Caco-2 (cell line): ENCODE results near the gene TMEM30A. TPM values are rescaled to one million over a fixed set of nuclear protein-coding genes. Genes with fewer than 3 reads are reported as not detected.

Experiments
- BruUV-seq: library from RNA; stranded (reverse); fragments of 400-500 nt; replicated peaks from 2 replicates; lab custom pipeline; 2021; lab: Mats Ljungman, UMichigan
- CTCF ChIA-PET: fragments of 300-600 bp; sonication (Branson Sonifier 250); formaldehyde crosslinking; loops from one replicate; lab custom pipeline; 2022; ENCODE audit warnings: antibody characterized with exemption; lab: Charles Lee
- POLR2A ChIA-PET: fragments of 300-600 bp; sonication (Branson Sonifier 250); formaldehyde crosslinking; loops from one replicate; lab custom pipeline; 2022; ENCODE audit warnings: antibody characterized with exemption; lab: Charles Lee
- DNase-seq, 2 experiments: peaks; one replicate each; pipeline versions ENCODE4 v3.0.0 to v3.0.0-alpha.2; 2020 to 2022
- H3K27me3 ChIP-seq: replicated peaks from 2 replicates; pipeline ENCODE4 v1.6.0; 2011; ENCODE audit warnings: low read length; ENCODE audit not compliant: control insufficient read depth, insufficient read depth
- H3K36me3 ChIP-seq: 2 replicates; pipeline ENCODE4 v1.5.1; 2011; ENCODE audit warnings: low read length; ENCODE audit not compliant: control insufficient read depth, insufficient read depth
- H3K4me1 ChIP-seq: fragments of 250-450 bp; sonication (Bioruptor Pico); 2 replicates; pipeline ENCODE4 v1.5.1; 2020; ENCODE audit warnings: mild to moderate bottlenecking
- H3K4me3 ChIP-seq: 2 replicates; pipeline ENCODE4 v1.5.1; 2011; ENCODE audit warnings: low read depth, mild to moderate bottlenecking, control low read depth, low read length
- H3K9me3 ChIP-seq: fragments of 250-450 bp; sonication (Bioruptor Pico); 2 replicates; pipeline ENCODE4 v1.5.1; 2020; ENCODE audit warnings: mild to moderate bottlenecking, moderate library complexity
- H3K27ac Mint-ChIP-seq: one replicate; pipeline ENCODE4 v1.8.0; 2022; ENCODE audit warnings: mixed read lengths; ENCODE audit not compliant: unreplicated experiment
- H3K27me3 Mint-ChIP-seq: one replicate; pipeline ENCODE4 v1.8.0; 2022; ENCODE audit warnings: mixed read lengths; ENCODE audit not compliant: insufficient read depth, unreplicated experiment
- H3K36me3 Mint-ChIP-seq: one replicate; pipeline ENCODE4 v1.8.0; 2022; ENCODE audit warnings: mild to moderate bottlenecking, mixed read lengths; ENCODE audit not compliant: insufficient read depth, unreplicated experiment
- H3K4me1 Mint-ChIP-seq: one replicate; pipeline ENCODE4 v1.8.0; 2022; ENCODE audit warnings: low read depth, mixed read lengths; ENCODE audit not compliant: unreplicated experiment
- H3K4me3 Mint-ChIP-seq: one replicate; pipeline ENCODE4 v1.8.0; 2022; ENCODE audit warnings: mild to moderate bottlenecking, moderate library complexity, mixed read lengths; ENCODE audit not compliant: unreplicated experiment
- H3K9me3 Mint-ChIP-seq: one replicate; pipeline ENCODE4 v1.8.0; 2022; ENCODE audit warnings: mixed read lengths; ENCODE audit not compliant: unreplicated experiment
- CTCF ChIP-seq, 2 experiments: fragments of 200-600 bp in 1 of 2; IDR thresholded peaks; 1 replicate in 1 of 2; 2 replicates in 1 of 2; pipeline versions ENCODE4 v1.5.1 to v1.8.0; 2011 to 2022; ENCODE audit warnings: antibody characterized with exemption in 1 of 2, control low read depth in 1 of 2, inconsistent platforms in 1 of 2, low read depth in 1 of 2, low read length in 1 of 2, mild to moderate bottlenecking in 1 of 2, moderate library complexity in 1 of 2; ENCODE audit not compliant: insufficient read depth in 1 of 2, severe bottlenecking in 1 of 2, unreplicated experiment in 1 of 2
- intact Hi-C: fragments of 100-400 bp; cut with micrococcal nuclease; formaldehyde crosslinking; loops from one replicate; pipeline ENCODE4 v1.10.0; 2022; ENCODE audit not compliant: unreplicated experiment
- total RNA-seq: library from RNA; stranded (reverse); gene quantifications from 2 replicates; pipeline ENCODE4 v1.2.3, GENCODE V29; 2022

The TMEM30A gene
- total RNA-seq, 1 experiment from 2014 or later, result 55.8 TPM

- no TSS peak for BruUV-seq
Measured at GRCh38 chr6:75213112-75213511, 71.5 kb downstream of the TMEM30A start.

GRCh38 chr6:75211920-75212590 is 72.5 kb downstream of the TMEM30A start:
- Histone ChIP-seq H3K27me3 (no peaks in the 10 kb centered on the region), H3K36me3 (no peaks in the 10 kb centered on the region), H3K4me1 (peaks cover 8% of the 10 kb centered on the region), H3K9me3 (no peaks in the 10 kb centered on the region), H3K4me3 (no peak overlapping the region)
- no peak overlapping the region for H3K4me3 Mint-ChIP-seq
- peak overlapping the region; percentile 8 for H3K27ac Mint-ChIP-seq
- intact Hi-C loops, result loop anchor here (1.0 kb wide), 1 partner anchor 1242 kb away; no protein-coding TSS in a partner anchor
- POLR2A ChIA-PET, result no interaction called here
- no peaks in the 10 kb centered on the region for H3K9me3 Mint-ChIP-seq
- peak; percentile 35 to 56 for DNase-seq
- CTCF ChIA-PET, result interaction anchor here (0.6 to 1.0 kb wide), 2 partner anchors 334 to 1558 kb away, joined by 4 to 5 read pairs; no protein-coding TSS in a partner anchor
- no TSS peak for BruUV-seq
- H3K4me1 Mint-ChIP-seq, result peaks cover 8% of the 10 kb centered on the region
- no peaks in the 10 kb centered on the region for H3K36me3 Mint-ChIP-seq
- H3K27me3 Mint-ChIP-seq, result no peaks in the 10 kb centered on the region
- TF ChIP-seq CTCF (IDR thresholded peaks at IDR 0.05; ENCODE audit: insufficient read depth in 1 of 2, low read depth in 1 of 2, low read length in 1 of 2, severe bottlenecking in 1 of 2, unreplicated experiment in 1 of 2), result no peak

More at GRCh38 chr6:75213112-75213511, 71.5 kb downstream of the TMEM30A start:
- no peak overlapping the region for H3K27ac Mint-ChIP-seq
- no peaks in the 10 kb centered on the region for H3K9me3 Mint-ChIP-seq
- H3K27me3 Mint-ChIP-seq, result peaks cover 3% of the 10 kb centered on the region
- ChIA-PET CTCF (no interaction called here), POLR2A (no interaction called here)
- Histone ChIP-seq H3K27me3 (no peaks in the 10 kb centered on the region), H3K4me1 (peaks cover 8% of the 10 kb centered on the region), H3K9me3 (no peaks in the 10 kb centered on the region), H3K4me3 (no peak overlapping the region), H3K36me3 (no peaks in the 10 kb centered on the region)
- H3K36me3 Mint-ChIP-seq, result no peaks in the 10 kb centered on the region
- H3K4me1 Mint-ChIP-seq, result peaks cover 14% of the 10 kb centered on the region
- DNase-seq, result no peak
- intact Hi-C loops, result no loop called here
- H3K4me3 Mint-ChIP-seq, result no peak overlapping the region
- no peak for TF ChIP-seq CTCF (IDR thresholded peaks at IDR 0.05; ENCODE audit: insufficient read depth in 1 of 2, low read depth in 1 of 2, low read length in 1 of 2, severe bottlenecking in 1 of 2, unreplicated experiment in 1 of 2)

- no peaks in the 10 kb centered on the region for H3K36me3 Mint-ChIP-seq
- no peak overlapping the region for H3K27ac Mint-ChIP-seq
- no peak overlapping the region for H3K4me3 ChIP-seq
- H3K27me3 Mint-ChIP-seq, result no peaks in the 10 kb centered on the region
- BruUV-seq, result no TSS peak
- CTCF ChIA-PET, result interaction anchor here (1.0 kb wide), 1 partner anchor 335 kb away, joined by 4 read pairs; no protein-coding TSS in a partner anchor
- peak overlapping the region; percentile 17 for H3K4me3 Mint-ChIP-seq
- TF ChIP-seq CTCF (IDR thresholded peaks at IDR 0.05; ENCODE audit: insufficient read depth in 1 of 2, low read depth in 1 of 2, low read length in 1 of 2, severe bottlenecking in 1 of 2, unreplicated experiment in 1 of 2), result peak; percentile 70 to 76
- H3K4me1 ChIP-seq, result peaks cover 8% of the 10 kb centered on the region
- intact Hi-C loops, result loop anchor here (1.0 kb wide), 1 partner anchor 1241 kb away; no protein-coding TSS in a partner anchor
- H3K9me3 ChIP-seq, result no peaks in the 10 kb centered on the region
- no peaks in the 10 kb centered on the region for H3K27me3 ChIP-seq
- H3K4me1 Mint-ChIP-seq, result peaks cover 8% of the 10 kb centered on the region
- no peaks in the 10 kb centered on the region for H3K9me3 Mint-ChIP-seq
- H3K36me3 ChIP-seq, result no peaks in the 10 kb centered on the region
- peak in 1 of 2 experiments; percentile 58 for DNase-seq
- POLR2A ChIA-PET, result no interaction called here
Measured at GRCh38 chr6:75210885-75211739, 73.5 kb downstream of the TMEM30A start.
